DND-41 (cell line): Measurements from ENCODE around the gene MC5R.

Source experiments
- EZH2 ChIP-seq: IDR thresholded peaks from 3 replicates; pipeline ENCODE4 v1.6.1; 2012; ENCODE audit warnings: borderline replicate concordance, low read depth, mild to moderate bottlenecking, moderate library complexity, low read length, inconsistent platforms; ENCODE audit not compliant: severe bottlenecking
- TF ChIP-seq, protein P1 (sequence below): IDR thresholded peaks from 2 replicates; pipeline ENCODE4 v1.5.1; 2012; ENCODE audit warnings: borderline replicate concordance, low read length, moderate library complexity, mild to moderate bottlenecking; ENCODE audit not compliant: poor library complexity, severe bottlenecking; ENCODE audit errors: extremely low read depth

DNA sequence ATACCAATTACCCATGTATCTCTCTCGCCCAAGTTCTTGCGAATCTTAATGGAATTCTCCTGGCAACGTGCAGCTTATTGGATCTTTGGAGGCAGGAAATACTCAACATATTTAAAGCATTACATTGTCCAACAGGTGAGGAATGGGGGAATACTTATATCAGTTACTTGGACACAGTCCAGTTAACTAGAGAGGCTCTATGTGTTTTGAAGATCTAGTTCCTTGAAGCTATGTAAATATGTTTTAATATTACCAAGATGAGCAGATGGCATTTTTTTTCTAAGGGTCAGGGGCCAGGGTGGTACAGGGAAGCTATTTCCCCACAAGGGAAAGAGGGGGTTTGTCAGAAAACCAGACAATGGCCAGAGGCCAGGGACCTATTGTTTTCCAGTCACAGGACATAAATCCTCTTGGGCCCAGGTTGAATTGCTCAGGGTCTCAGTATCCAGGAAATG is 26.8 kb upstream of the MC5R start:
- TF ChIP-seq, protein P1, sequence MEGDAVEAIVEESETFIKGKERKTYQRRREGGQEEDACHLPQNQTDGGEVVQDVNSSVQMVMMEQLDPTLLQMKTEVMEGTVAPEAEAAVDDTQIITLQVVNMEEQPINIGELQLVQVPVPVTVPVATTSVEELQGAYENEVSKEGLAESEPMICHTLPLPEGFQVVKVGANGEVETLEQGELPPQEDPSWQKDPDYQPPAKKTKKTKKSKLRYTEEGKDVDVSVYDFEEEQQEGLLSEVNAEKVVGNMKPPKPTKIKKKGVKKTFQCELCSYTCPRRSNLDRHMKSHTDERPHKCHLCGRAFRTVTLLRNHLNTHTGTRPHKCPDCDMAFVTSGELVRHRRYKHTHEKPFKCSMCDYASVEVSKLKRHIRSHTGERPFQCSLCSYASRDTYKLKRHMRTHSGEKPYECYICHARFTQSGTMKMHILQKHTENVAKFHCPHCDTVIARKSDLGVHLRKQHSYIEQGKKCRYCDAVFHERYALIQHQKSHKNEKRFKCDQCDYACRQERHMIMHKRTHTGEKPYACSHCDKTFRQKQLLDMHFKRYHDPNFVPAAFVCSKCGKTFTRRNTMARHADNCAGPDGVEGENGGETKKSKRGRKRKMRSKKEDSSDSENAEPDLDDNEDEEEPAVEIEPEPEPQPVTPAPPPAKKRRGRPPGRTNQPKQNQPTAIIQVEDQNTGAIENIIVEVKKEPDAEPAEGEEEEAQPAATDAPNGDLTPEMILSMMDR: no peak
- TF ChIP-seq EZH2: no peak
